Breast epithelium (tissue), 4 donors: ENCODE data around the gene NCOA6. TPM values are rescaled to one million over a fixed set of nuclear protein-coding genes. Genes with fewer than 3 reads are reported as not detected.

ENCODE experiments used
- DNase-seq, 2 donors: peaks; one replicate each; pipeline ENCODE4 v3.0.0-alpha.2; 2019; ENCODE audit warnings: low spot score in 2 of 2
- H3K27ac ChIP-seq, 2 donors: fragments of 200-600 bp; sonication (generic) in 1 of 2; one replicate each; pipeline ENCODE4 v1.5.1; 2016 to 2019; ENCODE audit warnings: mild to moderate bottlenecking in 1 of 2
- H3K27me3 ChIP-seq, 2 donors: fragments of 200-600 bp; sonication (generic) in 1 of 2; one replicate each; pipeline versions ENCODE4 v1.5.1 to v1.6.0; 2017 to 2019; ENCODE audit warnings: control low read depth in 1 of 2, mild to moderate bottlenecking in 1 of 2
- H3K36me3 ChIP-seq: fragments of 200-600 bp; one replicate; pipeline ENCODE4 v1.5.1; 2019
- H3K4me1 ChIP-seq, 2 donors: fragments of 200-600 bp; sonication (generic); one replicate each; pipeline ENCODE4 v1.5.1; 2016 to 2019; ENCODE audit warnings: control low read depth in 1 of 2
- H3K4me3 ChIP-seq, 3 donors: fragments of 200-600 bp; sonication (generic); 1 replicate in 2 of 3; 2 replicates in 1 of 3; pipeline ENCODE4 v1.5.1; 2016 to 2019; ENCODE audit warnings: mild to moderate bottlenecking in 3 of 3, moderate library complexity in 2 of 3
- H3K9me3 ChIP-seq, 2 donors: fragments of 200-600 bp; sonication (generic) in 1 of 2; one replicate each; pipeline ENCODE4 v1.5.1; 2016 to 2019; ENCODE audit warnings: control low read depth in 1 of 2
- CTCF ChIP-seq, 3 donors: fragments of 450-650 bp; IDR thresholded peaks; one replicate each; pipeline ENCODE4 v1.5.1; 2016 to 2017; ENCODE audit warnings: antibody characterized with exemption in 3 of 3, mild to moderate bottlenecking in 3 of 3, moderate library complexity in 3 of 3
- POLR2A ChIP-seq: fragments of 450-650 bp; IDR thresholded peaks from one replicate; pipeline ENCODE4 v1.6.1; 2016; ENCODE audit warnings: antibody characterized with exemption, mild to moderate bottlenecking, moderate library complexity
- POLR2AphosphoS5 ChIP-seq, 3 donors: sonication (generic); formaldehyde crosslinking; IDR thresholded peaks; one replicate each; pipeline ENCODE4 v1.6.1; 2017; ENCODE audit warnings: antibody characterized with exemption in 3 of 3
- intact Hi-C: fragments of 100-400 bp; cut with DNase I; formaldehyde crosslinking; loops from one replicate; pipeline ENCODE4 v1.15.1; 2023; ENCODE audit warnings: low total_unique reads
- total RNA-seq, 3 donors: library from RNA; depleted of rRNA; stranded (reverse); fragments of >200 nt; gene quantifications; one replicate each; pipeline ENCODE4 v1.1.0, GENCODE V29; 2016

The NCOA6 gene
- total RNA-seq, 3 donors from 2014 or later, result 20.0 to 20.6 (median 20.3) TPM

DNA sequence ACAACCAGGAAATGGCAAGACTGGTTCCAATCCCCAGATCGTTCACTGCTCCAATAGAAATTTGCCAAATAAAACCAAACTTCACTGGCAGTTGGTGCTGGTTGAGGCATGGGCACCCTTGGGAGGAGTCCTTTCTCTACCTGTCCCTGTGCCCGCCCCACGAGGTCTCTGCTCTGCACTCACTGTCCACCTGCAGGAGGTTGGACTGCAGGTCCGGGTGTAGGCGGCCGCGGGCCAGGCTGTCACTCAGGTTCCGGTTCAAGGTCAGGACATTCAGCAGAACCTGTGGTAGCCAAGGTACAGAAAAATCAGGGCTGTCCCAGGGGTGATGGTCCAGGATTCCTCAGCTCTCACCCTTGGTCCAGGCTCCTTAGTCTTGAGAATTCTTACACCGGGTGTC is 24.3 kb upstream of the NCOA6 start:
- intact Hi-C loops, result no loop called here
- no peaks in the 10 kb centered on the region for H3K36me3 ChIP-seq

GRCh38 chr20:34848597-34848996 is 23.1 kb upstream of the NCOA6 start:
- Histone ChIP-seq H3K27ac (no peak overlapping the region), H3K36me3 (no peaks in the 10 kb centered on the region), H3K27me3 (no peaks in the 10 kb centered on the region), H3K4me3 (no peak overlapping the region), H3K4me1 (no peaks in the 10 kb centered on the region), H3K9me3 (no peaks in the 10 kb centered on the region)
- no peak for TF ChIP-seq POLR2AphosphoS5 (IDR thresholded peaks at IDR 0.05)
- TF ChIP-seq POLR2A, result no peak
- TF ChIP-seq CTCF (IDR thresholded peaks at IDR 0.05), result no peak
- intact Hi-C loops, result no loop called here
- no peak for DNase-seq

More for the DNA sequence above, 24.3 kb upstream of the NCOA6 start:
- DNase-seq, result no peak
- no peaks in the 10 kb centered on the region for H3K27me3 ChIP-seq
- no peak overlapping the region for H3K4me3 ChIP-seq
- TF ChIP-seq POLR2A (no peak), POLR2AphosphoS5 (IDR thresholded peaks at IDR 0.05) (no peak), CTCF (IDR thresholded peaks at IDR 0.05) (no peak)
- no peaks in the 10 kb centered on the region for H3K4me1 ChIP-seq
- no peak overlapping the region for H3K27ac ChIP-seq
- H3K9me3 ChIP-seq, result no peaks in the 10 kb centered on the region

- no peak for TF ChIP-seq POLR2AphosphoS5 (IDR thresholded peaks at IDR 0.05)
- TF ChIP-seq POLR2A, result no peak
- TF ChIP-seq CTCF (IDR thresholded peaks at IDR 0.05), result no peak
- Histone ChIP-seq H3K36me3 (no peaks in the 10 kb centered on the region), H3K27ac (no peak overlapping the region), H3K4me3 (no peak overlapping the region), H3K27me3 (no peaks in the 10 kb centered on the region), H3K4me1 (no peaks in the 10 kb centered on the region), H3K9me3 (no peaks in the 10 kb centered on the region)
- intact Hi-C loops, result no loop called here
- DNase-seq, result no peak
Measured at GRCh38 chr20:34843421-34843820, 18.0 kb upstream of the NCOA6 start.

- Histone ChIP-seq H3K9me3 (no peaks in the 10 kb centered on the region), H3K27ac (no peak overlapping the region), H3K4me1 (no peaks in the 10 kb centered on the region), H3K36me3 (no peaks in the 10 kb centered on the region), H3K4me3 (no peak overlapping the region), H3K27me3 (no peaks in the 10 kb centered on the region)
- TF ChIP-seq POLR2A (no peak), CTCF (IDR thresholded peaks at IDR 0.05) (no peak), POLR2AphosphoS5 (IDR thresholded peaks at IDR 0.05) (no peak)
- DNase-seq, result no peak
- intact Hi-C loops, result no loop called here
Measured at GRCh38 chr20:34842143-34842542, 16.7 kb upstream of the NCOA6 start.

GRCh38 chr20:34834459-34834893 is 9.0 kb upstream of the NCOA6 start:
- Histone ChIP-seq H3K27ac (no peak overlapping the region), H3K36me3 (no peaks in the 10 kb centered on the region), H3K4me1 (no peaks in the 10 kb centered on the region), H3K27me3 (no peaks in the 10 kb centered on the region), H3K9me3 (no peaks in the 10 kb centered on the region), H3K4me3 (no peak overlapping the region)
- DNase-seq, result no peak
- TF ChIP-seq POLR2A (no peak), CTCF (IDR thresholded peaks at IDR 0.05) (peak in 2 of 3 donors; percentile 49 to 54), POLR2AphosphoS5 (IDR thresholded peaks at IDR 0.05) (no peak)
- intact Hi-C loops, result no loop called here
